LNCaP clone FGC (cell line): Measurements from ENCODE around the gene C16orf89.

Experiments used
- DNase-seq: peaks from one replicate; pipeline ENCODE4 v3.0.0-alpha.2; 2011; ENCODE audit warnings: low read depth
- H3K4me3 ChIP-seq: 2 replicates; pipeline ENCODE4 v1.5.1; 2011; ENCODE audit warnings: mild to moderate bottlenecking, low read depth, low read length, control low read depth
- CTCF ChIP-seq: IDR thresholded peaks from 2 replicates; pipeline ENCODE4 v1.5.1; 2012; ENCODE audit warnings: mild to moderate bottlenecking; ENCODE audit not compliant: control insufficient read depth, insufficient read depth; ENCODE audit errors: extremely low read depth

Gene C16orf89

GRCh38 chr16:5002699-5003143 lies 63.0 kb downstream of the C16orf89 start:
- DNase-seq, result no peak
- H3K4me3 ChIP-seq, result no peak overlapping the region
- no peak for TF ChIP-seq CTCF

GRCh38 chr16:5001986-5002385 lies 63.8 kb downstream of the C16orf89 start:
- no peak overlapping the region for H3K4me3 ChIP-seq
- no peak for TF ChIP-seq CTCF
- DNase-seq, result no peak

- H3K4me3 ChIP-seq, result no peak overlapping the region
- TF ChIP-seq CTCF, result no peak
- no peak for DNase-seq
These were observed 64.2 kb downstream of the C16orf89 start for GRCh38 chr16:5001571-5001970.

- H3K4me3 ChIP-seq, result no peak overlapping the region
- TF ChIP-seq CTCF, result no peak
- DNase-seq, result no peak
These were observed 65.2 kb downstream of the C16orf89 start for GRCh38 chr16:5000573-5001001.

GRCh38 chr16:4994719-4995434 lies 70.9 kb downstream of the C16orf89 start:
- H3K4me3 ChIP-seq, result no peak overlapping the region
- no peak for TF ChIP-seq CTCF
- DNase-seq, result no peak
